K562 (cell line): ENCODE data around the gene DNAJC11. TPM values are rescaled to one million over a fixed set of nuclear protein-coding genes. Genes with fewer than 3 reads are reported as not detected.

Experiments
- AFF4 ChIP-seq: sonication (generic); formaldehyde crosslinking; IDR thresholded peaks from 2 replicates; pipeline ENCODE4 v1.8.0; 2023; ENCODE audit warnings: mild to moderate bottlenecking, missing genetic modification reagents
- ARID2 ChIP-seq: fragments of 450-650 bp; IDR thresholded peaks from 2 replicates; pipeline ENCODE4 v1.6.1; 2017; ENCODE audit warnings: antibody characterized with exemption, mild to moderate bottlenecking
- CTCFL ChIP-seq: IDR thresholded peaks from 2 replicates; pipeline ENCODE4 v1.6.1; 2011; ENCODE audit warnings: borderline replicate concordance, low read depth, mild to moderate bottlenecking, moderate library complexity, low read length; ENCODE audit not compliant: insufficient read depth, poor library complexity, severe bottlenecking
- FOXK2 ChIP-seq, 2 experiments: fragments of 450-650 bp; IDR thresholded peaks in 1 of 2; conservative IDR thresholded peaks in 1 of 2; 2 replicates each; pipeline ENCODE4 v1.6.1; 2016; ENCODE audit warnings: low read depth in 2 of 2, mild to moderate bottlenecking in 1 of 2
- HDAC2 ChIP-seq: fragments of 450-650 bp; IDR thresholded peaks from 2 replicates; pipeline ENCODE4 v1.6.1; 2016; ENCODE audit warnings: mild to moderate bottlenecking
- IRF9 ChIP-seq: fragments of 450-650 bp; IDR thresholded peaks from 2 replicates; pipeline ENCODE4 v1.6.1; 2016; ENCODE audit warnings: missing biosample characterization, missing genetic modification characterization
- KDM2B ChIP-seq: fragments of 250-450 bp; sonication (Bioruptor Pico); IDR thresholded peaks from 2 replicates; pipeline ENCODE4 v1.8.0; 2021; ENCODE audit warnings: mild to moderate bottlenecking, moderate library complexity
- NRF1 ChIP-seq, 2 experiments: fragments of 450-650 bp; IDR thresholded peaks in 1 of 2; conservative IDR thresholded peaks in 1 of 2; 2 replicates each; pipeline ENCODE4 v1.6.1; 2014; ENCODE audit warnings: mild to moderate bottlenecking in 2 of 2
- TAF1 ChIP-seq: IDR thresholded peaks from 2 replicates; pipeline ENCODE4 v1.6.1; 2011; ENCODE audit warnings: mild to moderate bottlenecking, low read length, moderate library complexity; ENCODE audit not compliant: insufficient read depth, control insufficient read depth, severe bottlenecking; ENCODE audit errors: extremely low read depth
- UBTF ChIP-seq, 2 experiments: IDR thresholded peaks; 2 replicates each; pipeline ENCODE4 v1.6.1; 2012; ENCODE audit warnings: improper control_type of control experiment in 2 of 2, low read depth in 2 of 2, low read length in 2 of 2, borderline replicate concordance in 1 of 2
- ZC3H4 ChIP-seq: sonication (generic); formaldehyde crosslinking; IDR thresholded peaks from 2 replicates; pipeline ENCODE4 v1.9.0; 2021; ENCODE audit warnings: missing genetic modification reagents, borderline replicate concordance
- ZMIZ1 ChIP-seq, 2 experiments: fragments of 150-350 bp in 1 of 2; IDR thresholded peaks; 2 replicates each; pipeline ENCODE4 v1.6.1; 2012 to 2016; ENCODE audit warnings: low read depth in 2 of 2, low read length in 2 of 2, mild to moderate bottlenecking in 1 of 2, moderate library complexity in 1 of 2
- polyA plus RNA-seq, 8 experiments: library from polyadenylated mRNA; depleted of rRNA in 4 of 8; stranded (reverse) in 5 of 8; unstranded in 3 of 8; fragments of >200 nt; fragmentation: Nextera tagmentation in 2 of 8; fragmentation: Illumina TruSeq in 1 of 8; extraction: Ambion mirVana in 2 of 8; extraction: Trizol in 1 of 8; gene quantifications; 2 replicates each; pipeline versions ENCODE4 v1.2.1 to v1.2.3, GENCODE V29; 2011 to 2014; ENCODE audit warnings: inconsistent platforms in 1 of 8, missing spikeins in 1 of 8
- total RNA-seq, 7 experiments: library from RNA; depleted of rRNA in 6 of 7; stranded (reverse); fragments of >200 nt in 6 of 7; fragmentation: Illumina TruSeq in 2 of 7; extraction: Trizol in 2 of 7; gene quantifications; 2 replicates each; pipeline versions ENCODE4 v1.2.1 to v1.2.3, GENCODE V29; 2011 to 2021; ENCODE audit warnings: low replicate concordance in 1 of 7

Gene DNAJC11
- total and polyA plus RNA-seq, 9 of the 15 experiments (the other 6 are each of a cell fraction or from before 2014, with no cell fraction given): 14.1 to 123 (median 76.6) TPM

GRCh38 chr1:6701437-6702153, at the start of gene DNAJC11 (continued):
- TF ChIP-seq UBTF (IDR thresholded peaks at IDR 0.05; ENCODE audit: borderline replicate concordance in 1 of 2, low read depth in 2 of 2, low read length in 2 of 2): no peak
- TF ChIP-seq NRF1 (conservative IDR thresholded peaks at IDR 0.05 in 1 of 2, IDR thresholded peaks at IDR 0.05 in 1 of 2): peak; percentile 84 to 90
- TF ChIP-seq IRF9: peak; percentile 74; the same call in 1 of the 2 replicates
- peak; percentile 15; the same call in 1 of the 2 replicates for TF ChIP-seq HDAC2
- peak; percentile 100 for TF ChIP-seq CTCFL
- TF ChIP-seq KDM2B: no peak
- TF ChIP-seq AFF4 (CRISPR knock-in tag): peak; percentile 99
- TF ChIP-seq TAF1: peak; percentile 99
- peak; percentile 21 to 35; a peak in 2 of 4 replicates for TF ChIP-seq ZMIZ1 (IDR thresholded peaks at IDR 0.05; ENCODE audit: low read depth in 2 of 2, low read length in 2 of 2)
- TF ChIP-seq ZC3H4 (CRISPR knock-in tag): no peak
- TF ChIP-seq ARID2: no peak
- no peak for TF ChIP-seq FOXK2 (conservative IDR thresholded peaks at IDR 0.05 in 1 of 2, IDR thresholded peaks at IDR 0.05 in 1 of 2; ENCODE audit: low read depth in 2 of 2)
